ENCODE results near the gene KREMEN1.

KREMEN1 gene

DNA sequence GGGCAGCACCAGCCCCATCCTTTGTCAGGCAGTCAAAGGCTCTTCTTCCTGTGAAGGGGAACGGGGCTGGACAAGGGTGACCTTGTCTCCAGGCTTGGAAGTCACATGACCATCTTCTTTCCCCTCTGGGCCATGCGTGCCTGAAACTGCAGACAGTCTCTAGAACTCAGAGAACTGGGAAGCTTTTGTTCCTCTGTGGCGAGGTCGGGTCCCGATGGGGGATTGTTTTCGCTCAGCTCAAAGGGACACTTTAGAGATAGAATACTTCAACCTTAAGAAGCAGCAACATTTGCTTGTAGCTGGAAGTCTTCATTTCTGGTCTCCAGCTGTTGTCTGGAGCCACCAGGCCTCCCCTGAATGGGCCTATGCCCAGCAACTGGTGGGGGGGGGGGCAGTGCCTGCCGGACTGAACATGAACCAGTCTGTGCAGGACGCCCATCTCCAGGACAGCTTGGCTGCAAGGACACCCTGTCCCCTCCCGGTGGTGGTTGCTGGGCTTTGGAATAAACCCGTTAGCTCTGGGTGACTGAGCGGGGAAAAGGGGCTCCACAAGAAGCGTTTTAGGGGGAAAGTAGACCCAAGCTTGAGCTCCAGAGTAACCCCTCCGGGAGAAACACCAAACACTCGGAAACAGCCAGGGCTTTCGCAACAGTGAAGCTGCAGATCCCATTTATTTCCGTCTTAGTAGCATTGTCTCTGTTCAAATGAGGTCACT lies 77.2 kb downstream of the KREMEN1 start:
- no peak for DNase-seq (ENCODE audit: low read depth in 2 of 2)

DNA sequence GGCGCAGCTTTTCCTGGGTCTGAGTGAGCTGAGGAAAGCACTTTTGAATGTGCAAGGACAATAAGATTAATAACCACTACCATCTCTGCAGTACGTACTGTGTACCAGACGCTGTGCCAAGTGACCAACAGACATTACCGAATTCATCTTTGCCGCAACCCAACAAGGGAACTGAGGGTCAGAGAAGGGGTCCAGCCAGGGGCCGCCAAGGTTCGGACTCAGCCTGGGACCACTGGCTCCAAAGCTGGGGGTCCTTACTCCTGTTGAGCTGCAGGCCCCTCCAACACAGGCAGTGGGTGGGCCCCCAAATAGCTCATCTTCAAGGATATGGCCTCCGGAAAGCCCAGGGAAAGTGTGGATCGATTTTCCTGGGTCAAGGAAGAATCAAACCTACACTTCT lies 77.9 kb downstream of the KREMEN1 start:
- no peak for DNase-seq (ENCODE audit: low read depth in 2 of 2)

GRCh38 chr22:29151316-29151715 lies 78.5 kb downstream of the KREMEN1 start:
- DNase-seq (ENCODE audit: low read depth in 2 of 2), result no peak

DNA sequence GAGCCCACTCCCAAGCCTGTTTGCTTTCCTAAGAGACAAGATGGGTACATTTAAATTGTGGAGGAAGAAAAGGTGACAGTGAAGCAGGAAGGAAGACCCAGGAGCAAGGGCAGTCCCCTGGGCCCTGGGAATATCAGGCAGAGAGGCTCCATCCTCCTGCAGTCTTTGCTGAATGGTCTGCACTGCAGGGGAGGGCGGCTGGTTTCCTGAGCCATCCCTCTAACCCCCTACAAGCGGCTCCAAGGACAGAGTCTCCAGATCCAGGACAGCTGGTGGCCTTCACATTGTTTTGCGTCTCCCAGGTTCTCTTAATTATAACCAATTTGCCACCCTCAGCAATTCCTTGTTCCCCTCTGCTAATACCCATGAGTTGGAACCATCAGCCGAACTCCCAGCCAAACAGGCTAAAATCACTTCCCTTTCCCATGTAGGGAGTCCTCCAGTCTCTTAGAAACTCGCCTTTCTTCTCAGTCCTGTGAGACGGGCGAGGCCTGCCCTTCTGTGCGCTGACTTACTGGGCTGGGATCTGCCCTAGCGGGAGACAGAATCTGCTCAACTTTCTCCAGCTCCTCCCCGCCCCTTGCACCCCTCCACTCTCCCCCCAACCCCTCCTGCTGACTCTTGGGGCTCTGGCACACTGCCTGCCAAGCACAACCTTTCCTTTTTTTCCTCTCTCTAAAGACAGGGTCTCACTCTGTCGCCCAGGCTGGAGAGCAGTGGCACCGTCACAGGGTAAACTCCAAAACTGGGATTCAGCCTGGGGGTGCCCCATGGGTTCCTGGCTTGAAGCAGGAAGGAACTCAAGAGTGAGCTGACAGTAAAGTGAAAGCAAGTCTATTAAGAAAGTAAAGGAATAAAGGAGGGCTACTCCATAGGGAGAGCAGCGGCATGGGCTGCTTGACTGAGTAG lies 79.5 kb downstream of the KREMEN1 start:
- DNase-seq (ENCODE audit: low read depth in 2 of 2), result no peak

DNA sequence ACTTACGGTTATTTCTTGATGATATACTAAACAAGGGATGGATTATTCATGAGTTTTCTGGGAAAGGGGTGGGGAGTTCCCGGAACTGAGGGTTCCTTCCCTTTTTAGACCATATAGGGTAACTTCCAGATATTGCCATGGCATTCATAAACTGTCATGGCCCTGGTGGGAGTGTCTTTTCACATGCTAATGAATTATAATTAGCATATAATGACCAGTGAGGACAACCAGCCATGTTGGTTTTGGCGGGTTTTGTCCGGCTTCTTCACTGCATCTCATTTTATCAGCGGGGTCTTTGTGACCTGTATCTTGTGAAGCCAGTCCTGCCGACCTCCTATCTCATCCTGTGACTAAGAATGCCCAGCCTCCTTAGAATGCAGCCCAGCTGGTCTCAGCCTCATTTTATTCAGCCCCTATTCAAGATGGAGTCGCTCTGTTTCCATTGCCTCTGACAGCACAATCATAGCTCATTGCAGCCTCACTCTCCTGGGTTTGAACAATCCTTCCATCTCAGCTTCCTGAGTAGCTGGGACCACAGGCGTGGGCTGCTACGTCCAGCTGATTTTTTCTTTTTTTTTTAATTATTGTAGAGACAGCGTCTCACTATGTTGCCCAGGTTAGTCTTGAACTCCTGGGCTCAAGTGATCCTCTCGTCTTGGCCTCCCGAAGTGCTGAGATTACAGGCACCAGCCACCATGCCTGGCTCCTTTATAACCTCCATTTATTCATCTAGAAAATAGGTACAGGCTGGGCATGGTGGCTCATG lies 80.3 kb downstream of the KREMEN1 start:
- no peak for DNase-seq (ENCODE audit: low read depth in 2 of 2)

DNA sequence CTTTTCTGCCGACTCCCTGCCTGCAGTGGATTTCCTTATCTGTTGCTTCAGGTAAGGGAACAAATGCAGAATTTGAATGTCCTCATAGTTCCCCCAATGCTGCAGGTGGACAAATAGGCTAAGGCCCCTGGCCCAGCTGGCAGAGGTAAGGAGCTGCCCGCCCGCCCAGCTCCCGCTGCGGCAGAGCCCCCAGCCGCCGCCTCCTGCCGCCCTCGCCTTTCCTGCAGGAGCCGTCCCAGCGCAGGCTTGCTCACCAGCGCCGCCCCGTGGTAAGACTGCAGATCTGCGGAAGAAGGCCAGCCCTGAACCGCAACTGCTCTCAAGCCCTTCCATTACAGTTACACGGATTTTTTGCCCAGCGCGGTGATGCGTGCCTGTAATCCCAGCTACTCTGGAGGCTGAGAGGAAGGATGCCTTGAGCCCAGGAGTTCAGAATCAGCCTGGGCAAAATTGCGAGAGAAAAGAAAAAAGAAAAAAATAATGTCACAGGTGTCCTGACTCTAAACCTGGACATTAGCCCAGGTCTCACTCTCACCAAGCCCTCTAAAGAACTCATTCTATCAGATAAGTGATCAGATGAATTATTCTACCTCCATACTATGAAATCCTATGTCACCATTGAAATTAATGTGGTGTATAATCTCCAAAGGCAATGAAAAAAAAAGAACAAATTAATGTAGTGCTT lies 81.7 kb downstream of the KREMEN1 start:
- DNase-seq (ENCODE audit: low read depth in 2 of 2), result peak; percentile 13 to 44

GRCh38 chr22:29155966-29156365 lies 83.1 kb downstream of the KREMEN1 start:
- no peak for DNase-seq (ENCODE audit: low read depth in 2 of 2)

DNA sequence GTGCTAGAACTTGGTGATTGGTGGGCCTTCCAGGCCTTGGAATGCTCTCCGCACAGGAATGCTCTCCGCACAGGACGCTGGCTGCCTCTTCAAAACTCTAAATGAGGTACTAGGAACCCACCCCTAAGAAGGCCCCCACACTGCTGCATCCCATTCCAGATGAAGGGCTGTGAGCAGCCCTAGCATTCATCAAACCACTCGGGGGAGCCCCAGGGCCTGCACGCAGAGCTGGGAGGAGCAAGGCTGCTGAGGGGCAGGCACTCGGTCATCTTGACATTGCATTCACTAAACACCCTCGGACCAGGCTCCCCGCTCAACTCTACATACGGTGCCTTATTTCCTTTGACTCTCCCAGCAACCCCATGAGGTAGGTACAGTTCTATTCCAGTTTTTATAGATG lies 83.7 kb downstream of the KREMEN1 start:
- no peak for DNase-seq (ENCODE audit: low read depth in 2 of 2)

GRCh38 chr22:29157759-29158535 lies 85.1 kb downstream of the KREMEN1 start:
- no peak for DNase-seq (ENCODE audit: low read depth in 2 of 2)

DNA sequence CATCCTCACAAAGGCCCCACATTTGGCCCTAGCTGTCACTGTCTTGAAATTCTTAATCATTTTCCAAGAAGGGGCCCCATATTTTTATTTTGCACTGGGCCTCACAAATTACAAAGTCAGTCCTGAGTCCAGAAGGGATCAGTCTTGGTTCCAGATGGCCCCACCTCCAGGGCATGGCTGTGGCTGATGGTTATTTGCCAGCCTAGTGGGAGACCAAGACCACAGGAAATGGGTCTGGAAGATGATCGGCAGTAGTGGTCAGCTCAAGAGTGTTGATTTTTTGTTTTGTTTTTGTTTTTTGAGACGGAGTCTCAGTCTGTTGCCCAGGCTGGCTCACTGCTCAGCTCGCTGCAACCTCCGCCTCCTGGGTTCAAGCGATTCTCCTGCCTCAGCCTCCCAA lies 85.7 kb downstream of the KREMEN1 start:
- DNase-seq (ENCODE audit: low read depth in 2 of 2), result no peak

GRCh38 chr22:29163808-29164207 lies 91.0 kb downstream of the KREMEN1 start:
- no peak for DNase-seq (ENCODE audit: low read depth in 2 of 2)

- DNase-seq (ENCODE audit: low read depth in 2 of 2), result no peak
These were observed 92.7 kb downstream of the KREMEN1 start for GRCh38 chr22:29165321-29166060.

- no peak for DNase-seq (ENCODE audit: low read depth in 2 of 2)
These were observed 93.3 kb downstream of the KREMEN1 start for GRCh38 chr22:29166180-29166579.

- peak in 1 of 2 donors; percentile 2 for DNase-seq (ENCODE audit: low read depth in 2 of 2)
These were observed 94.4 kb downstream of the KREMEN1 start for GRCh38 chr22:29167032-29167911.

GRCh38 chr22:29171721-29172120 lies 98.9 kb downstream of the KREMEN1 start:
- no peak for DNase-seq (ENCODE audit: low read depth in 2 of 2)

- DNase-seq (ENCODE audit: low read depth in 2 of 2), result no peak
These were observed 99.4 kb downstream of the KREMEN1 start for GRCh38 chr22:29172216-29172615.

GRCh38 chr22:29175312-29175835 lies 102.5 kb downstream of the KREMEN1 start:
- DNase-seq (ENCODE audit: low read depth in 2 of 2), result no peak

- DNase-seq (ENCODE audit: low read depth in 2 of 2), result no peak
These were observed 111.4 kb downstream of the KREMEN1 start for GRCh38 chr22:29183971-29184848.
